Fibroblast of skin of abdomen (primary cell): ENCODE measurements around the gene LBHD2.
"Not testable (repeated sequence)": the region's sequence is repeated elsewhere in the genome, so short reads cannot be mapped to it uniquely, and the experiment has no call there.

Source experiments
- DNase-seq: peaks from one replicate; pipeline ENCODE4 v3.0.0-alpha.2; 2013

The LBHD2 gene

DNA sequence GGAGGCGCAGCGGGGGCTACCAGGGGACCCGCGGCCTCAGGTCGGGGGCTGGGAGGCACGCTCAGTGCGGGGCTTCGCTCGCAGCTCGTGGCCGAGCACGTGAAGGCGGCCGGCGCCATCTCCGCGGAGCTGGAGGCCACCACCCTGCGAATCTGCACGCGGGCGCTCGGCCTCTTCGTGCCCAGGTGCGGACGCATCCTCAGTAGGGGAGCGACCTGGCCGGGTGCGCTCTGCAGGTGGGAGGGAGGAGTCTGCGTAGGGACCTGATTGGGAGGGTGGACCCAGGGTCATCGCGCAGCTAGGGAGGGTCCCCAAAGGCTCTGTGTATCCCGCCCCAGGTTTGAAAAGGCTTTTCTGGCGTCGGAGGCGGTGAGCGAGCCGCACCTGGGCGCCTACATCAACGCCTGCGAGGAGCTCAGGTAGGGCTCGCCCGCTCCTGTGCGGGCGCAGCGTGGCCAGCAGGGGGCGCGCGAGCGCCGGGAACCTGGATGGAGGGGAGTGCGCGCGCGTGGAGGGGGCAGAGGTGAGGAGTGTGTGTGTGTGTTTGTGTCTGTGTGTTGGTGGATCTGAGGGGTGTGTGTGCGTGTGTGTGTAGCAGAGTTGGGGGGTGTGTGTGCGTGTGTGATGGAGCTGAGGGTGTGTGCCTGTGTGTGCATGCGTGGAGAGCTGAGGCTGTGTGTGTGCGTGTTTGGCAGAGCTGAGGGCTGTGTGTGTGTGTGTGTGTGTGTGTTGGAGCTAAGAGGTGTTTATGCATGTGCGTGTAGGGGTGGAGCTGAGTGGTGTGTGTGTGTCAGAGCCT is 20.8 kb downstream of the LBHD2 start:
- DNase-seq: peak; percentile 41

DNA sequence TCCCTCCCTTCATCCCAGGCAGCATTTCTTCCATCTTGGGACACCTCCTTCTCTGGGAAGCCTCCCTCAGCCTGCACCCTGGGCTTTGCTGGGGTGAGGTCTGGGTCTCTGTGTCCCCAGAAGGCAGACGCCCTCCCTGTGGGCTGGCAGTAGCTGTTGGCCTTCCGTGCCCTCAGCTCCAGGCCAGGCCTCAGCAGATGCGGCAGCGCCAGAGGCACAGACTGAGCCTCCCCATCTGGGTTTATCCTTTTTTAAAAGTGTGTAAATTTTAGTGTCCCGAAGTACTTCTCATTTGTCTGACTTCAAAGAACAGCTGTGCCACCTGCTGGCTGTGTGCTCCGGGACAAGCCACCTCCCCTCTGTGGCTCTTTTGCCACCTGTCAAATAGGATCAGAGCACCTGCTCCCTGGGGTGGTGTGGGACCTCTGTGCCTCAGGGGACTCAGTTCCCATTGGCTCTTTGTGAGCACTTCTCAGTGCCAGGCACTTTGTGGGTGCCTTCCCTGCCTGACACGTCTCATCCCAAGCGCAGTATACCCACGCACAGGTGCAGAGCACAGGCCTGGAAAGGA is 21.7 kb downstream of the LBHD2 start:
- no peak for DNase-seq

DNA sequence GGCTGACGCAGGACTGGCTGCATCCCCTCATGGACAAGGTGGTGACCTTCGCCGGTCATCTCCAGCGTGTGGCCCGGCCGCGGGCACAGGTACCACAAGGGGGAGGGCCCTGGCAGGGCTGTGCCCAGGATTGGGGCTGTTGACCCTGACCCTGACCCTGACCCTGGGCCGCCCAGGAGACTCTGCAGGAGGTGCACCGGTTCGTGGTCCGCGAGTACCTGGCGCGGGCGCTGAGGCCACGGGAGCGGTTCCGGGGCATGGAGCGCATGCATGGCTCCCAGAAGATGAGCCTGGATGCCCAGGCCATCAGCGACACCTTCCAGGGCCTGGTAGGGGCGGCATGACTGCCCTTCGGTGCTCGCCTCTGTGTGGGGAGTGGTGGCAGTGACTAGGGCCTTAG is 23.4 kb downstream of the LBHD2 start:
- no peak for DNase-seq

DNA sequence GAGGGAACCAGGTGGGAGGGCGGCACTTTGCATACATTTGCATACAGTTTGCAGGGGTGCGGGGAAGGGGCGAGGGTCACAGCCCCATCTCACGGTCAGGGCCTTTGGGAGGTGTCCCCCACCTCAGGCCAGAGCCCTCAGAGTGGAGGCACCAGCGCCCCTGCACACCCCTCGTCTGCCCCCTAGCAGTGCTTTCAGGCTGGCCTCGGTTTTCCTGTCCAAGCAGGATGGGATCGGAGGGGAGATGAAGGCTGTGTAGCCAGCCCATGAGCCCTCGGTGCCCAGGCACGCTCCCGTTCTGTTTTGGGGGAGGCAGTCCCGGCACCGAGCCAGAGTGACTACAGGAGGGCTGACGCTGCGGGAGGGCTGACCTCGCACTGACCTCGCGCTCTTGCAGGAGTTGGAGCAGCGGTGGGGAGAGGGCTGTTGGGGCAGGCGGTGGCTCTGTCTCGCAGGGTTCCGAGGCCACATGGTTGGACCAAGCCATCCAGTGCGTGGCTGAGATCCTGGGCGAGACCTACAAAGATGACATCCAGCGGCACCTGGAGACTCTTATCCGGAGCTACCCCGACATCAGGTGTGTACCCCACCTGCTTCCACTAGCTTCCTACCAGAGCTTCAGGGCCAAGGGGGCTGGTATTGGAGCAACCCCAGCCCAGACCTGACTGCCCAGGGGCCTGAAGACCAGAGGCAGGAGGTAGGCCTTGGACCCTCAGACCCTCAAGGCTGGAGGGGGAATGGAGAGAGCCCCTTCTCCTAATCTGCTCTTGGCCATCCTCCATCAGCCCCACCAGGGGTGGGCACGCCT is 24.1 kb downstream of the LBHD2 start:
- DNase-seq: peak; percentile 8

DNA sequence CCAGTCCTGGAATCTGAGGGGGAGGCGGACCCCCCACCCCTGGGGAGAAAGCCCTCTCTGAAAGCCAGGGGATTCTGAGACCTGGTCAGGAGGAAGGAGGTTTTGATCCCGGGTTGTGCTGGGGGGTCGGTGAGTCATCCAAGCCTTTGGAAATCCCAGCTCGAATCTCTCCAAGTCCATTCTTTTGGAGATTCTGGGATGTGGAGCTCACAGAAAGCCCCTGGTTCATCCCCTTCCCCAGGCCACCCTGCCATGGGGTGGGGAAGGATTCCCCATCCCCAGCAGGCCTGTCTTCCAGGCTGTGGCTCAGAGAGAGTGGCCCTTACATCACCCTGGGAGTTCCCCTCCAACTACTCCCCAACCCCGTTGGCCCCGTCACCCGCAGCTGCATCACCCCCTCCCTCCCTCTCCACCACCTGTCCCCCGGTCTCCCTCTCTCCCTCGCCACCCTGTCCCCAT is 24.8 kb downstream of the LBHD2 start:
- DNase-seq: peak; percentile 46

DNA sequence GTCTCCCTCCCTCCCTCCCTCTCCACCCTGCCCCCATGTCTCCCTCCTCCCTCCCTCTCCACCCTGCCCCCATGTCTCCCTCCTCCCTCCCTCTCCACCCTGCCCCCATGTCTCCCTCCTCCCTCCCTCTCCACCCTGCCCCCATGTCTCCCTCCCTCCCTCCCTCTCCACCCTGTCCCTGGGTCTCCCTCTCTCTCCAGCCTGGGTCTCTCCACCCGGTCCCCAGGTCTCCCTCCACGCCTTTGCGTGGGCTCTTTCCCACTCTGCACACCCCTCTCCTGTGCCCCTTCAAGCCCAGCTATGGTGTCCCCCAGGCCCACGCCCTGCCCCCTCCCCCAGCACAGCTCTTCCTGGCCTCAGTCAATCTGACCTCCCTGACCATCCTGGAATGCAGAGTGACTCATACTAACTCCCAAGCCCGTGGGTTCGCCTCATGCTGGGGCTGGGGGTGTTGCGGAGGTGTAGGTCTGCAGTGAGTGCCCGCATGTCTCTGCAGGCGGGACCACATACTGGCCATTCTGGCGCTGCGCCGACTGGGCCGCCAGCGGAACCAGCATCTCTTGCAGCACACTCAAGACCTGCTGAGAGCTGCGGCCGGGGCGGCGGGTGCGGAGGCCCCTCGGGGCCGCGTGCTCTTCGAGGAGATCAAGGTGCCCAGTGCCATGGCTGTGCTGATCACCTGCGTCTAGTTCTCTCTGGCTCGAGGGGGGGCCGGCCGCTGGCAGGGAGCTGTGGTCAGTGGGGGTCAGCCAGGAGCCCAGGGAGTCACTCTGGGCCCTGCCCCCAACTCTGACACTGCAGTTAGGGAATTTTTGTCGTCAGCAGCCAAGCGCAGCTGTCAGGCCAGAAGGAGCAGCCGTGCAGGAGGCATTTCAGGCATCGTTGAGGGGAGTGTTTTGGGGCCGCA is 25.8 kb downstream of the LBHD2 start:
- peak; percentile 73 for DNase-seq

DNA sequence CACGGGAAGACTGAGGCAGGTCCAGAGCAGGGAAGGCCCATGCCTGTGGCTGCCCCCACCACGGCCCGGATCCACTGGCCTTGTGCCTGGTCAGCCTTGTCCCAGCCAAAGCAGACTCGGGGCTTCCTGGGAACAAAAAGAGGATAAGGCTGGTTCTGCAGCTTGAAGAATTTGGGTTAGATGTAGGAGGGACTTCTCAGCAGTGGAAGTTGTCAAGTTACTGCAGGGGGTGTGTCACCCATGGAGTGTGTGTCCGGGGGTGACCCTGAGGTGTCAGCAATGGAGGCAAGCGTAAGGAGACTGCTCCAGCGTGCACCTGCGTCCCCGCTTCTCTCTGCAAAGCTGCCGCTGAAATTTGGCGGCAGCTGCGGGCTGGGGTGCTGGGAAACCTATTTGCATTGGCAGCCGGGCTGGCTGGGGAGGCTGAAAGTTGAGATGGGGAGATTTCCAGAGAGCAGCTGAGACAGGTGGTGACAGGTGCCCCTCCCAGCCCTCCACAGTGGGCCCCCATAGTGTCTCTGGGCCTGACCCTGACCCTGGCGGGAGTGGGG is 26.7 kb downstream of the LBHD2 start:
- no peak for DNase-seq

DNA sequence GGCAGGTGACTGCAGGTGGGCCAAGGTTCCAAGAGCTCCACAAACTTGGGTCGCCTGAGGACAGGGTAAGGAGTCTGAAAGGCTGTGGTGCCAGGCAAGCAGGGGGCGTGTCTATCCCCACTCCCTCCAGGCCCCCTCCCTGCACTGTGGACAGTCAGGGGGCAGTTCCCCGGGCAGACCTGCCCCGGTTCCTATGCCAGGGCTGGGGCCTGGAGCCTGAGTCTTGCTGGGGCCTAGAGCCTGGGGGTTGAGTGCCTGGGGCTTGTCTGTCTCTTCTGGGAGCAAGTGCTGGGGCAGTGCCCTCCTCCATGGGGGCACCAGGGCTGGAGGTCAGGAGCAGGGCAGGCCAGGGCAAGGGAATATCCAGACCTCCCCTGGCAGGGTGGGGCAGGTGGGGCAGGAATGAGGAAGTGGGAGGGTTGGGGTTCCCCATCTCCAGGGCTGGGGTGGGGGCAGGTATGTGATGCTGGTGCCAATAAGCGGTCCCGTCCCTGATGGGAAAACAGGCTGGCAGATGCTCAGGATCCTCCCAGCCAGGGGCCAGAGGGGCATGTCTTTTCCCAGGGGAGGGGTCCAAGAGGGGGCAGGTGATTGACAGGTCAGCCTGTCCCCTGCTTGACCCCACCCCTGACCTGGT is 27.3 kb downstream of the LBHD2 start:
- DNase-seq: no peak

DNA sequence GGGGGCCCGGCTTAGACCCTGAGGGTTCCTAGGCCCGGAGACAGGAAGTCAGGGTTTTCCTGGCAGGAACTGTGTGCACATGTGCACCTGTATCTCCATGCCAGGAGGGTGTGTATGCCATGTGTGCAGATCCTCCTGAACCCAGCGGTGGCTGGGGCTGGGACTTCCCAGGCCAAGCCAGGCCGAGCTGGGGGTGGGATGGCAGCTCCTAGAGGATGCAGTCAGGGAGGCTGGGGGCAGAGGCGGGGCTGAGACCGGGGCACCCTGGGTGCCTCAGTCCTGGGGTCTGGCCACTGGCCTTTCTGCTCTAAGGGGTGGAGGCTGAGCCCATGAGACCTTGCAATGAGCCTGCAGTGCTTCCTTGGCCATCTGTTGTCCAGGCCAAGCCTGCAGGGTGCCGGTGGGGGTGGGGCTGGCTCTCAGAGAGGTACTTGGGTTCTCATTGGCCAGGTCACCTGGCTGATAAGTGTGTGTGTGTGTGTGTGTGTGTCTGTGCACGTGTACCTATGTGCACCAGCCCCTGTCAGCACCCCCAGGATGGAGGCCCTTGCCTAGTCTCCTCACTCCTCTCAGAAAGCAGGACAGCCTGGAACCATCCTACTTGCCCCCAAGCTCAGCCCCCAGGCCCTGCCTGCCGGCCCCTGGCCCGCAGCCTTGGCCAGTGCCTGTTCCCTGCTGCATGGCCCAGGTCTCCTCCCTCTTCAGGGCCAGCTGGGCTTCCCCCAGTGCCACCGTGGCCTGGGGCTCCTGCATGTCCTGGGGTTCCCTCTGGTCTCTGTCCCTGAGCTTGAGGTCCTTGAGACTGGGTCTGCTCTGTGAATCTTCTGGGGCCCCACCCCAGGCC is 28.6 kb downstream of the LBHD2 start:
- no peak for DNase-seq

DNA sequence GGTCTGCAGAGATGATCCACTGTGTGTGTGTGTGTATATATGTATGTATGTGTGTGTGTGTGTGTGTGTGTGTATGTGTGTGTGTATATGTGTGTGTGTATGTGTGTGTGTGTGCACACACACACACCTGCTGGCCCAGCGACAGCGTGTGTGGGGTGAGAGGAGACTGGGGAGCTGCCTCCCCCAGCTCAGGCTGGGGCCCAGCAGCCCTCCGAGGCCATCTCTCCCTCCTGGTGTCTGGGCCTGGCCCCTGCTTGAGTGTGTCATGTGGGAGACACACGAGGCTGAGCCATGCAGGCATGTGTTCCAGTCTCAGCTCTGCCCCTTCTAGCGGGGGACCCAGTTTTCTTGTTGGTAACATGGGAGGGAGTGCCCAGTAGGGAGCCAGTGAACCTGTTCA is 29.3 kb downstream of the LBHD2 start:
- no peak for DNase-seq

DNA sequence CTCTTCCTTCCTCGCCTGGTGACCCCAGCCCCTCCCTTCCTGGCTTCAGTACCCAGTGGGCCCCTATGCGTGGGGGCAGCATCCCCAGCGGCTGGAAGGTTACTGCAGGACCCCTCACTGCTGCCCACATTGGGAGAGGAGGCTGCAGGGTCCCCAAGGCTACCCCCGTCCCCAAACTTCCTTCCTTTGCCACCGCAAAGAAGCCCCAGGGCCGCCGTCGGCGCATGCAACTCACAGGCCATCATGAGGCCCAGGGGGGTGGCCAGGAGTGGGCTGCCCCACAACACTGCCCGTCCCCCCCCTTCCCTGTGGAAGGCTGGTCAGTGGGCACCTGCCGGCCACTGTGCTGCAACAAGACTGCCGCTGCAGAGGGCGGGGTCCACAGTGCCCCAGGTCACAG is 29.8 kb downstream of the LBHD2 start:
- DNase-seq: no peak

DNA sequence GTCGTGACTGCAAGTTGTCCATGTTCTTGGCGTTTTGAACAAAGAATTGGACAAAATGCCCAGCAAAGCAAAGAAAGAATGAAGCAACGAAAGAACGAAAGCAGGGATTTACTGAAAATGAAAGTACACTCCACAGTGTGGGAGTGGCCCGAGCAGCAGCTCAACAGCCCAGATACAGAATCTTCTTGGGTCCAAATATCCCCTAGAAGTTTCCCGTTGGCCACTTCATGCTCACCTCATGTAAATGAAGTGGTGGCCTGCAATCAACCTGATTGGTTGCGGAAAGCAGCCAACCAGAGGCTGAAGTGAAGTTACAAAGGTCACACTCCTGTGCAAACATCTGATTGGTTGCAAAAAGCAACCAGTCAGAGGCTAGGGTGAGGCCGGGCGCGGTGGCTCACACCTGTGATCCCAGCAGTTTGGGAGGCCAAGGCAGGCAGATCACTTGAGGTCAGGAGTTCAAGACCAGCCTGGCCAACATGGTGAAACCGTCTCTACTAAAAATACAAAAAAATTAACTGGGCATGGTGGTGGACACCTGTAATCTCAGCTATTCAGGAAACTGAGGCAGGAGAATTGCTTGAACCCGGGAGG is 31.2 kb downstream of the LBHD2 start:
- not testable (repeated sequence) for DNase-seq

DNA sequence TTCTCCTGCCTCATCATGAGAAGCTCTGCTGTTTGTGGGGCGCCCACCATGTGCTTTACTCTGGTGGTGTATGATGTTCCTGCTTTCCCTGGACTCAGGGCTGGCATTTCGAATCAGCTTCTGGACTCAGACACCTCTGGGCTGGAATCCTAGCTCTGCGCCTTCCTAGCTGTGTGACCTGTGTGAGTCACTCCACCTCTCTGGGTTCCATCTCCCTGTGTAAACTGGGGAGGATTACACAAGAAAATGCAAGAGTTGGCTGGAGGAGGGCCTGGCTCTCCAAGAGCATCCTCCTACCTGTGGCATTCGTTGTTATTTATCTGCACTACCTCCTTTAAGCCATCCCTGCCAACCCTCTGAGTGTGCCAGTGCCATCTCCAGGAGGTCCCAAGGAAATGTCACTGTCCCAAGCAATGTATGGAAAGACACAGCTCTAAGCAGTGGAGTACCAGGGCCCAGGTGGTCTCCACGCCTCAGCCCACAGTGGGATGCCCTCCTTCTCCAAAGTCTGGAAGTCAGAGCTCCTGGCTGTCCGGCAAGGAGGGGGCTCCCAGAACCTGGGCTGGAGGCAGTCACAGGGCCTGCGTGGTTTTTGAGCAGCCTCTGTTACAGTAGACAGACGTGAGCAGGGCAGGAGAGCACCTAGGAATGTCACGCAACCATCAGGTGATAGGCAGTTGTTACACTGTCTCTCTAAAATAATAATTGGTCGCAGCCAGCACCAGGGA is 32.0 kb downstream of the LBHD2 start:
- DNase-seq: no peak

DNA sequence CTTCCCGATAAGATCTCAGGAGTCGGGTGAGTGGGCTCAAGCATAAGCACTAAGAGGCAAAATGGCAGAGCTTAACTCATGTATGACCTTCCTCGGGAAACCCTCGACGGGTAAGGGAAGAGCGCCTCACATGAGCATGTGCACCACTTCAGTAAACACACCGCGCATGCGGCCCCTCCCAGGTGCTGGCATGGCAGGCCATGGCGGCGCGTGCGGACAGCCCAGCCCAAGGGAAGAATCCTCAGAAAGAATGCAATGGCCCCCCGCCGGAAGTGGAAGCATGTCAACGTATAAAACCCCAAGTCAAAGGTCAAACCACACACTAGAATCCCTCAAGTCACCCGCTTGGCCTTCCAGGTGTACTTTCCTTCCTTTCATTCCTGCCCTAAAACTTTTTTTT is 32.6 kb downstream of the LBHD2 start:
- DNase-seq: no peak

DNA sequence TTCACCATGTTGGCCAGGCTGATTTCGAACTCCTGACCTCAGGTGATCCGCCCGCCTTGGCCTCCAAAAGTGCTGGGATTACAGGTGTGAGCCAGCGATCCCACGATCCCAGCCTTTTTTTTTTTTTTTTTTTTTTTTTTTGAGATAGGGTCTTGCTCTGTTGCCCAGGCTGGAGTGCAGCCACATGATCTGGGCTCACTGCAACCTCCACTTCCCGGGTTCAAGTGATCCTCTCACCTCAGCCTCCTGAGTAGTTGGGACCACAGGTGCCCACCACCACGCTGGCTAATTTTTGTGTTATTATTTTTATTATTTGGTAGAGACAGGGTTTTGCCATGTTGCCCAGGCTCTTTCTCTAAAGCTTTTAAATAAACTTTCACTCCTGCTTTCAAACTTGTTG is 33.5 kb downstream of the LBHD2 start:
- not testable (repeated sequence) for DNase-seq

DNA sequence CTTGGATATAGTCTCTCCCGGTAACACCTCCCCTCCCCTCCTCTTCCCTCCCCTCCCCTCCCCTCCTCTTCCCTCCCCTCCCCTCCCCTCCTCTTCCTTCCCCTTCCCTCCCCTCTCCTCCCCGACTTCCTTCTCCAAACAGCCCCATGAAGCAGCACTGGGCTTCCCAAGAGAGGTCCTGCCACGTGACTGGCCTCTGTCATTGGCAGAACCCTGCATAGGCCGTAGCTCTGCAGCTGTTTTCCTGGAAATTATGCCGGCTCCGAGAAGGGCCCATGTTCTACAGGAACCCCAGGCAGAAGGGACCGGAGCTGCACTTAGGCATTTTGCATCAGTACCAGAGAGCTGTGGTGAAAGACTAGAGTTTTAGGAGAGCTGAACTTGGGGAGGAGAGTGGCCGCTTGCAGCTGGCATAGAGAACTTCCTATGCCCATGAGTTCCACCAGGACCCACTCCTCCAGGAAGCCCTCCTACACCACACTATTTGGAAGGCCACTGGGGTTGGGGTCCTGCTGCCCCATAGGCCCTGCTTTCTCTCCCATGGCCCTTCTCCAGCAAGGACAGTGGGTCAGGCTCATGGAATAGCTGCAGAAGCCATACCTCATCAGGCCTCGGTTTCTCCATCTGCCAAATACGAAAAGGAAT is 34.1 kb downstream of the LBHD2 start:
- no peak for DNase-seq

DNA sequence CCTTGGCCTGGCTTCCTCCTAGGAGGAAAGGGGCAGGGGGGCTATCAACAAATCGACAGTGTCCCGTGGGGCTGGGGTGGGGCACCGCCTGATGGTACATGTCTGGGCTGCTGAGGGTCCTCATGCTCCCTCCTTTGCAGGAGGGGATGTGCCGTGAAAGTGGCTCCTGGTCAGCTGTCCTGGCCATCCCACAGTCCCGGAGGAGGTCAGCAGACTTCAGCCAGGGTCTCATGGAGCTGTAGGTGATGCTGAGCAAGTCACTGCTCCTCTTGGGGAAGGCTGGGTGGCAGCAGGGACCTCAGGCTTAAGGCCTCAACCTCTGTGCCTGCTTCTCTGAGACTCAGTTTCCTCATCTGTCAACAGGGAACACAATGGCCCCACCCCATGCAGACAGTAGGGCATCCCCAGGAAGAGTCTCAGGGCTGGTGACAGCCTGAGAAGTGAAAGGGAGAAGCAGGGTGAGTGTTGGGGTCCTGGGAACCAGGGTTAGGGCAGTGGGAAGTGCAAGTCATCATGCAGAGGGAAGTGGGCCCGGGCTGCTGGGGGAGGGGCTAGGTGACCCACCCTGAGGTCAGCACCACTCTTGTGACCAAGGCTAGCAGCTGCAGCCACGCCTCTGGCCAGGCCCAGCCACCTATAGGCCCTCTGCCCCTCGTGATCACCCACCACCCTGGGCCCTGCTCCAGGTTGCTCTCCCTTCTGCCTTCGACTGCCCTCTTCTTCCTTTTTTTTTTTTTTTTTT is 34.8 kb downstream of the LBHD2 start:
- no peak for DNase-seq

DNA sequence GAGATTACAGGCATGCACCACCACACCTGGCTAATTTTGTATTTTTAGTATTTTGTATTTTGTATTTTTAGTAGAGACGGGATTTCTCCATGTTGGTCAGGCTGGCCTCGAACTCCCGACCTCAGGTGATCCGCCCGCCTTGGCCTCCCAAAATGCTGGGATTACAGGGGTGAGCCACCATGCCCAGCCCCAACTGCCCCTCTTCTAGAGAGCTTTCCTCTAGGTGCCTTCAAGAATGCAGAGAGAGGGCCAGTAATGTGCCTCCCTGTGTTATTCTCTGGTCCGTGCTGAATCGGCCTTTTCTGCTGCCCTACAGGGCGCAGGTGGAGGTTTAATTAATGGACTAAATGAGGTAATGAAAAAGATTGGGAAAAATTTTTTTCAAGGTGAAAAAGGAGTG is 35.5 kb downstream of the LBHD2 start:
- DNase-seq: not testable (repeated sequence)
